Uterus (tissue), 4 donors: ENCODE measurements around the gene BET1L. TPM values are rescaled to one million over a fixed set of nuclear protein-coding genes. Genes with fewer than 3 reads are reported as not detected.

Source experiments
- DNase-seq, 2 donors: peaks; one replicate each; pipeline ENCODE4 v3.0.0-alpha.2; 2019 to 2020
- H3K27ac ChIP-seq, 2 donors: fragments of 200-600 bp; sonication (generic); 1 replicate in 1 of 2; 2 replicates in 1 of 2; pipeline ENCODE4 v1.5.1; 2016 to 2018
- H3K27me3 ChIP-seq, 2 donors: fragments of 200-600 bp; sonication (generic); one replicate each; pipeline ENCODE4 v1.5.1; 2018 to 2019; ENCODE audit warnings: control low read depth in 1 of 2
- H3K36me3 ChIP-seq, 2 donors: fragments of 200-600 bp; sonication (generic); one replicate each; pipeline ENCODE4 v1.5.1; 2019; ENCODE audit warnings: control low read depth in 1 of 2
- H3K4me1 ChIP-seq, 2 donors: fragments of 200-600 bp; sonication (generic); one replicate each; pipeline ENCODE4 v1.5.1; 2018 to 2019; ENCODE audit warnings: control low read depth in 1 of 2
- H3K4me3 ChIP-seq, 2 donors: fragments of 200-600 bp; sonication (generic); 1 replicate in 1 of 2; 2 replicates in 1 of 2; pipeline ENCODE4 v1.5.1; 2018 to 2019; ENCODE audit warnings: mild to moderate bottlenecking in 1 of 2
- H3K9me3 ChIP-seq, 2 donors: fragments of 200-600 bp; sonication (generic); one replicate each; pipeline ENCODE4 v1.5.1; 2019; ENCODE audit warnings: control low read depth in 1 of 2
- CTCF ChIP-seq, 4 experiments: fragments of 200-600 bp in 2 of 4; fragments of 450-650 bp in 2 of 4; sonication (generic) in 2 of 4; IDR thresholded peaks; one replicate each; pipeline ENCODE4 v1.5.1; 2016 to 2019; ENCODE audit warnings: antibody characterized with exemption in 4 of 4, mild to moderate bottlenecking in 2 of 4, moderate library complexity in 1 of 4
- POLR2A ChIP-seq, 2 donors: fragments of 450-650 bp; IDR thresholded peaks; one replicate each; pipeline ENCODE4 v1.6.1; 2016; ENCODE audit warnings: antibody characterized with exemption in 2 of 2, mild to moderate bottlenecking in 1 of 2, moderate library complexity in 1 of 2
- intact Hi-C: fragments of 100-400 bp; cut with DNase I; formaldehyde crosslinking; loops from one replicate; pipeline ENCODE4 v1.15.1; 2023; ENCODE audit warnings: low total_unique reads
- total RNA-seq, 4 donors: library from RNA; depleted of rRNA in 3 of 4; stranded (reverse); fragments of >200 nt in 3 of 4; gene quantifications; one replicate each; pipeline versions ENCODE4 v1.1.0 to v1.2.4, GENCODE V29; 2014 to 2023
- donor health status: DM: yes; HTN: yes; CAD: no.

BET1L gene
- total RNA-seq = 10 to 100 TPM in 3 of 4 donors, 1 to 10 TPM in 1; 8.7 to 57.8 (median 15.0) TPM

GRCh38 chr11:207208-207862 is at the start of gene BET1L, which contains the start of gene RIC8A:
BET1L (minus strand) TSS chr11:207399; CDS start chr11:207321, 78 bp downstream.
RIC8A (plus strand) TSS chr11:207708; CDS start chr11:208855, 1,147 bp downstream.
- peaks cover 13 to 28% of the 10 kb centered on the region in 2 donors for H3K4me1 ChIP-seq
- no peaks in the 10 kb centered on the region for H3K27me3 ChIP-seq
- peak within 1 kb of the TSS; percentile 89 to 94 for H3K27ac ChIP-seq
- H3K36me3 ChIP-seq = no peaks in the 10 kb centered on the region
- TF ChIP-seq POLR2A (IDR thresholded peaks at IDR 0.05) = peak; percentile 90 to 93
- peak in 1 of 4 experiments; percentile 28 for TF ChIP-seq CTCF (IDR thresholded peaks at IDR 0.05)
- H3K4me3 ChIP-seq = peak within 1 kb of the TSS; percentile 91 to 92
- intact Hi-C loops = loop anchor here (10.0 kb wide), 1 partner anchor 167 kb away; no protein-coding TSS in a partner anchor
- peak; percentile 96 to 98 for DNase-seq
- H3K9me3 ChIP-seq = no peaks in the 10 kb centered on the region

GRCh38 chr11:255816-256215 is 48.6 kb upstream of the BET1L start:
- no peaks in the 10 kb centered on the region for H3K27me3 ChIP-seq
- intact Hi-C loops = no loop called here
- H3K36me3 ChIP-seq = no peaks in the 10 kb centered on the region
- no peaks in the 10 kb centered on the region for H3K9me3 ChIP-seq
- no peak for DNase-seq
- H3K27ac ChIP-seq = no peak overlapping the region
- H3K4me3 ChIP-seq = no peak overlapping the region
- TF ChIP-seq CTCF (IDR thresholded peaks at IDR 0.05) = no peak
- TF ChIP-seq POLR2A (IDR thresholded peaks at IDR 0.05) = no peak
- H3K4me1 ChIP-seq = no peaks in the 10 kb centered on the region

- Histone ChIP-seq H3K27me3 (no peaks in the 10 kb centered on the region), H3K27ac (no peak overlapping the region), H3K36me3 (no peaks in the 10 kb centered on the region), H3K9me3 (no peaks in the 10 kb centered on the region), H3K4me1 (no peaks in the 10 kb centered on the region), H3K4me3 (no peak overlapping the region)
- TF ChIP-seq CTCF (IDR thresholded peaks at IDR 0.05) (no peak), POLR2A (IDR thresholded peaks at IDR 0.05) (no peak)
- intact Hi-C loops = no loop called here
- no peak for DNase-seq
Measured at GRCh38 chr11:255176-255575, 48.0 kb upstream of the BET1L start.

- intact Hi-C loops = no loop called here
- DNase-seq = no peak
- H3K36me3 ChIP-seq = no peaks in the 10 kb centered on the region
Measured at GRCh38 chr11:253886-254270, 46.7 kb upstream of the BET1L start.

More at GRCh38 chr11:253886-254270, 46.7 kb upstream of the BET1L start:
- Histone ChIP-seq H3K4me3 (no peak overlapping the region), H3K27me3 (no peaks in the 10 kb centered on the region), H3K9me3 (no peaks in the 10 kb centered on the region), H3K4me1 (no peaks in the 10 kb centered on the region), H3K27ac (no peak overlapping the region)
- TF ChIP-seq CTCF (IDR thresholded peaks at IDR 0.05) (no peak), POLR2A (IDR thresholded peaks at IDR 0.05) (no peak)
